Endothelial cell of umbilical vein (primary cell): ENCODE data around the gene WDFY3. TPM values are rescaled to one million over a fixed set of nuclear protein-coding genes. Genes with fewer than 3 reads are reported as not detected.

Source experiments
- BruUV-seq: library from RNA; stranded (reverse); fragments of 400-500 nt; replicated peaks from 2 replicates; lab custom pipeline; 2021; lab: Mats Ljungman, UMichigan
- CTCF ChIA-PET: fragments of 300-600, 350-600 bp; sonication (Branson Sonifier 250); formaldehyde crosslinking; loops from one replicate; lab custom pipeline; 2021; ENCODE audit warnings: antibody characterized with exemption, inconsistent platforms; lab: Charles Lee
- POLR2A ChIA-PET: fragments of 300-600, 350-600 bp; sonication (Branson Sonifier 250); formaldehyde crosslinking; loops from one replicate; lab custom pipeline; 2021; ENCODE audit warnings: antibody characterized with exemption, inconsistent platforms; lab: Charles Lee
- DNase-seq: peaks from one replicate; pipeline ENCODE4 v3.0.0-alpha.2; 2011; ENCODE audit warnings: low read depth, low spot score
- FAIRE-seq: peaks from 2 replicates; lab custom pipeline; 2011; peaks lifted over from hg19 to GRCh38; lab: Jason Lieb, UNC
- H2AFZ ChIP-seq: 2 replicates; pipeline ENCODE4 v1.6.0; 2012; ENCODE audit warnings: low read depth, low read length, control low read depth, inconsistent platforms
- H3K27ac ChIP-seq: 2 replicates; pipeline ENCODE4 v1.5.1; 2011; ENCODE audit warnings: low read depth, mild to moderate bottlenecking, control low read depth, low read length, moderate library complexity; ENCODE audit not compliant: insufficient read depth
- H3K27me3 ChIP-seq, 2 experiments: 2 replicates each; pipeline versions ENCODE4 v1.6.0 to v1.6.1; 2011; ENCODE audit warnings: low read length in 2 of 2, mixed read lengths in 1 of 2; ENCODE audit not compliant: control insufficient read depth in 2 of 2, insufficient read depth in 2 of 2
- H3K36me3 ChIP-seq, 2 experiments: 2 replicates in 1 of 2; 3 replicates in 1 of 2; pipeline ENCODE4 v1.5.1; 2011; ENCODE audit warnings: low read length in 2 of 2, mild to moderate bottlenecking in 1 of 2, moderate library complexity in 1 of 2; ENCODE audit not compliant: control insufficient read depth in 2 of 2, insufficient read depth in 2 of 2; ENCODE audit errors: extremely low read depth in 1 of 2
- H3K4me1 ChIP-seq: 3 replicates; pipeline ENCODE4 v1.5.1; 2011; ENCODE audit warnings: mild to moderate bottlenecking, low read length; ENCODE audit not compliant: control insufficient read depth, insufficient read depth; ENCODE audit errors: extremely low read depth
- H3K4me2 ChIP-seq: 2 replicates; pipeline ENCODE4 v1.6.1; 2011; ENCODE audit warnings: low read length, control low read depth, mixed read lengths; ENCODE audit not compliant: insufficient read depth
- H3K4me3 ChIP-seq, 3 experiments: fragments of 200-600 bp in 1 of 3; sonication (generic), shearing (Covaris generic) in 1 of 3; replicated peaks in 1 of 3; 2 replicates each; pipeline ENCODE4 v1.5.1; 2011 to 2016; ENCODE audit warnings: control low read depth in 3 of 3, low read length in 3 of 3, mild to moderate bottlenecking in 2 of 3, inconsistent platforms in 1 of 3, low read depth in 1 of 3, moderate library complexity in 1 of 3; ENCODE audit not compliant: insufficient read depth in 1 of 3
- H3K79me2 ChIP-seq: 2 replicates; pipeline ENCODE4 v1.6.0; 2012; ENCODE audit warnings: low read length, inconsistent platforms; ENCODE audit not compliant: control insufficient read depth, insufficient read depth
- H3K9ac ChIP-seq: replicated peaks from 2 replicates; pipeline ENCODE3; 2011; ENCODE audit warnings: low read length, control low read depth; ENCODE audit not compliant: insufficient read depth; ENCODE audit errors: extremely low read depth
- H3K9me1 ChIP-seq: replicated peaks from 3 replicates; pipeline ENCODE4 v1.6.0; 2011; ENCODE audit warnings: mild to moderate bottlenecking, low read length; ENCODE audit not compliant: control insufficient read depth, insufficient read depth; ENCODE audit errors: extremely low read depth
- H3K9me3 ChIP-seq: replicated peaks from 2 replicates; pipeline ENCODE4 v1.5.1; 2012; ENCODE audit warnings: low read length, inconsistent platforms; ENCODE audit not compliant: control insufficient read depth, insufficient read depth
- H4K20me1 ChIP-seq: replicated peaks from 2 replicates; pipeline ENCODE3; 2011; ENCODE audit warnings: mild to moderate bottlenecking, low read length; ENCODE audit not compliant: control insufficient read depth, insufficient read depth; ENCODE audit errors: extremely low read depth
- CTCF ChIP-seq, 2 donors: IDR thresholded peaks; 1 replicate in 1 of 2; 2 replicates in 1 of 2; pipeline ENCODE4 v1.5.1; 2011; ENCODE audit warnings: low read length in 2 of 2, mild to moderate bottlenecking in 2 of 2, moderate library complexity in 2 of 2, control low read depth in 1 of 2, inconsistent platforms in 1 of 2, low read depth in 1 of 2; ENCODE audit not compliant: insufficient read depth in 1 of 2; ENCODE audit errors: extremely low read depth in 1 of 2
- EZH2 ChIP-seq: IDR thresholded peaks from 2 replicates; pipeline ENCODE4 v1.6.1; 2012; ENCODE audit warnings: borderline replicate concordance, low read depth, mild to moderate bottlenecking, moderate library complexity, low read length, inconsistent platforms; ENCODE audit not compliant: severe bottlenecking
- FOS ChIP-seq: IDR thresholded peaks from 2 replicates; pipeline ENCODE4 v1.6.1; 2011; ENCODE audit warnings: mild to moderate bottlenecking, low read length, moderate library complexity, borderline replicate concordance; ENCODE audit not compliant: insufficient read depth
- GATA2 ChIP-seq: IDR thresholded peaks from 2 replicates; pipeline ENCODE4 v1.7.0; 2011; ENCODE audit warnings: low read depth, mild to moderate bottlenecking, moderate library complexity, mixed read lengths, low read length; ENCODE audit not compliant: insufficient read length, insufficient read depth
- JUN ChIP-seq: IDR thresholded peaks from 2 replicates; pipeline ENCODE4 v1.6.1; 2011; ENCODE audit warnings: borderline replicate concordance, low read depth; ENCODE audit not compliant: insufficient read length, insufficient read depth
- MYC ChIP-seq: IDR thresholded peaks from one replicate; pipeline ENCODE4 v1.6.1; 2011; ENCODE audit warnings: mild to moderate bottlenecking, low read depth, low read length
- POLR2A ChIP-seq: IDR thresholded peaks from 2 replicates; pipeline ENCODE4 v1.6.1; 2012; ENCODE audit warnings: low read depth, mild to moderate bottlenecking, control low read depth, low read length
- POLR2AphosphoS5 ChIP-seq: IDR thresholded peaks from 2 replicates; pipeline ENCODE4 v1.6.1; 2012; ENCODE audit warnings: low read depth, mild to moderate bottlenecking, control low read depth, low read length, moderate library complexity; ENCODE audit not compliant: insufficient read depth
- dilution Hi-C: fragments of 300-500 bp; cut with MboI; formaldehyde crosslinking; loops from one replicate; pipeline ENCODE4 v1.15.0; 2019; ENCODE audit warnings: low sequenced_read_pairs; ENCODE audit not compliant: extremely low pct_ligation_motif_present
- intact Hi-C: fragments of 100-400 bp; cut with micrococcal nuclease; formaldehyde crosslinking; loops from one replicate; pipeline ENCODE4 v1.10.0; 2022
- polyA plus RNA-seq, 4 experiments: library from polyadenylated mRNA; depleted of rRNA in 3 of 4; stranded (reverse) in 3 of 4; unstranded in 1 of 4; fragments of >200 nt; gene quantifications; 2 replicates each; pipeline versions ENCODE4 v1.2.1 to v1.2.3, GENCODE V29; 2011 to 2012; ENCODE audit warnings: missing spikeins in 1 of 4
- total RNA-seq: library from RNA; stranded (reverse); gene quantifications from 2 replicates; pipeline ENCODE4 v1.2.3, GENCODE V29; 2021
- TF ChIP-seq, protein P1 (sequence below): IDR thresholded peaks from 2 replicates; pipeline ENCODE4 v1.6.1; 2011; ENCODE audit not compliant: insufficient read depth, insufficient read length

Gene WDFY3
- total and polyA plus RNA-seq, 2 donors (not counting 3 experiments of a cell fraction or from before 2014, with no cell fraction given), result 37.0 to 113 TPM

- no peak overlapping the region for H3K4me2 ChIP-seq
- POLR2A ChIA-PET, result no interaction called here
- FAIRE-seq (no peak), DNase-seq (no peak)
- H3K4me3 ChIP-seq, result no peak overlapping the region
- CTCF ChIA-PET, result no interaction called here
- H3K9ac ChIP-seq, result no peak overlapping the region
- BruUV-seq, result no TSS peak
- H3K36me3 ChIP-seq, result peaks cover 3 to 7% of the 10 kb centered on the region in 2 experiments
- H4K20me1 ChIP-seq, result no peaks in the 10 kb centered on the region
- TF ChIP-seq, protein P1, sequence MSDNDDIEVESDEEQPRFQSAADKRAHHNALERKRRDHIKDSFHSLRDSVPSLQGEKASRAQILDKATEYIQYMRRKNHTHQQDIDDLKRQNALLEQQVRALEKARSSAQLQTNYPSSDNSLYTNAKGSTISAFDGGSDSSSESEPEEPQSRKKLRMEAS, result no peak
- no peak for TF ChIP-seq JUN
- TF ChIP-seq FOS, result no peak
- no peak for TF ChIP-seq POLR2AphosphoS5
- TF ChIP-seq EZH2, result no peak
- no peak for TF ChIP-seq MYC
- no peak for TF ChIP-seq GATA2
- TF ChIP-seq CTCF (IDR thresholded peaks at IDR 0.05; ENCODE audit: extremely low read depth in 1 of 2, insufficient read depth in 1 of 2, low read depth in 1 of 2, low read length in 2 of 2), result no peak
- no peak for TF ChIP-seq POLR2A
- no peak overlapping the region for H2AFZ ChIP-seq
- H3K27ac ChIP-seq, result no peak overlapping the region
- no peaks in the 10 kb centered on the region for H3K27me3 ChIP-seq
- no peaks in the 10 kb centered on the region for H3K9me1 ChIP-seq
- H3K79me2 ChIP-seq, result peaks cover 92% of the 10 kb centered on the region
- H3K4me1 ChIP-seq, result peaks cover 16% of the 10 kb centered on the region
- dilution Hi-C loops, result no loop called here
- H3K9me3 ChIP-seq, result no peaks in the 10 kb centered on the region
- intact Hi-C loops, result no loop called here
Measured at GRCh38 chr4:84862064-84862463, 104.4 kb downstream of the WDFY3 start.
